ENCODE results near the gene AKT2.

GRCh38 chr19:40279120-40279551 is 6.0 kb downstream of the AKT2 start:
- TF ChIP-seq CTCF (IDR thresholded peaks at IDR 0.05) (no peak), POLR2A (IDR thresholded peaks at IDR 0.05) (no peak)

All from right lobe of liver (tissue), 4 donors.